H1 (cell line): ENCODE results near the gene GMCL2. TPM values are rescaled to one million over a fixed set of nuclear protein-coding genes. Genes with fewer than 3 reads are reported as not detected.

Experiments used
- CTCF ChIA-PET: fragments of 300-600 bp; sonication (Branson Sonifier 250); formaldehyde crosslinking; loops from one replicate; lab custom pipeline; 2021; ENCODE audit not compliant: partially characterized antibody; lab: Charles Lee
- POLR2A ChIA-PET: fragments of 300-600 bp; sonication (Branson Sonifier 250); formaldehyde crosslinking; loops from one replicate; lab custom pipeline; 2021; ENCODE audit warnings: inconsistent platforms; ENCODE audit not compliant: partially characterized antibody; lab: Charles Lee
- DNase-seq, 2 experiments: peaks; one replicate each; pipeline versions ENCODE4 v3.0.0 to v3.0.0-alpha.2; 2010 to 2022; ENCODE audit warnings: low spot score in 2 of 2, low read depth in 1 of 2, mixed read lengths in 1 of 2
- FAIRE-seq: peaks from 2 replicates; lab custom pipeline; 2011; peaks lifted over from hg19 to GRCh38; lab: Jason Lieb, UNC
- H2AFZ ChIP-seq: 2 replicates; pipeline ENCODE4 v1.8.1; 2012; ENCODE audit warnings: low read length, inconsistent platforms
- H2AK5ac ChIP-seq: 2 replicates; pipeline ENCODE4 v1.6.1; 2013; ENCODE audit warnings: low read depth, low read length
- H2BK120ac ChIP-seq: replicated peaks from 2 replicates; pipeline ENCODE3; 2013; ENCODE audit warnings: low read depth, low read length, inconsistent platforms
- H2BK12ac ChIP-seq: 2 replicates; pipeline ENCODE4 v1.6.1; 2013; ENCODE audit warnings: low read depth, low read length
- H2BK15ac ChIP-seq: 2 replicates; pipeline ENCODE4 v1.6.1; 2013; ENCODE audit warnings: low read length
- H2BK20ac ChIP-seq: 2 replicates; pipeline ENCODE4 v1.6.1; 2013; ENCODE audit warnings: low read length
- H2BK5ac ChIP-seq: 2 replicates; pipeline ENCODE4 v1.6.1; 2013; ENCODE audit warnings: low read depth, low read length
- H3K14ac ChIP-seq: 2 replicates; pipeline ENCODE4 v1.6.1; 2013; ENCODE audit warnings: inconsistent platforms; ENCODE audit not compliant: insufficient read length
- H3K18ac ChIP-seq: 2 replicates; pipeline ENCODE4 v1.6.1; 2013; ENCODE audit warnings: low read length; ENCODE audit errors: extremely low read depth
- H3K23ac ChIP-seq: 2 replicates; pipeline ENCODE4 v1.6.1; 2013; ENCODE audit warnings: inconsistent platforms; ENCODE audit not compliant: insufficient read length
- H3K23me2 ChIP-seq: 2 replicates; pipeline ENCODE4 v1.6.1; 2013; ENCODE audit warnings: low read depth, low read length
- H3K27ac ChIP-seq: 2 replicates; pipeline ENCODE4 v1.6.1; 2011; ENCODE audit warnings: low read depth, low read length, inconsistent platforms
- H3K27me3 ChIP-seq, 4 experiments: replicated peaks in 1 of 4; 1 replicate in 1 of 4; 2 replicates in 3 of 4; pipeline versions ENCODE4 v1.6.1 to v1.8.1; 2011 to 2013; ENCODE audit warnings: low read length in 3 of 4, mild to moderate bottlenecking in 3 of 4, inconsistent platforms in 2 of 4, mixed read lengths in 2 of 4, moderate library complexity in 1 of 4; ENCODE audit not compliant: control insufficient read depth in 3 of 4, insufficient read depth in 3 of 4; ENCODE audit errors: extremely low read depth in 1 of 4
- H3K36me3 ChIP-seq, 4 experiments: 2 replicates each; pipeline versions ENCODE4 v1.6.1 to v1.8.1; 2011 to 2013; ENCODE audit warnings: mild to moderate bottlenecking in 4 of 4, low read length in 3 of 4, moderate library complexity in 2 of 4, control low read depth in 1 of 4, inconsistent platforms in 1 of 4; ENCODE audit not compliant: insufficient read depth in 4 of 4, control insufficient read depth in 2 of 4
- H3K4ac ChIP-seq: replicated peaks from 2 replicates; pipeline ENCODE3; 2013; ENCODE audit warnings: low read length, low read depth, mixed read lengths, inconsistent platforms; ENCODE audit not compliant: insufficient read length
- H3K4me1 ChIP-seq, 4 experiments: replicated peaks in 1 of 4; 1 replicate in 1 of 4; 2 replicates in 3 of 4; pipeline versions ENCODE4 v1.6.1 to v1.8.1; 2011 to 2013; ENCODE audit warnings: low read length in 3 of 4, inconsistent platforms in 2 of 4, mixed read lengths in 1 of 4; ENCODE audit not compliant: insufficient read depth in 4 of 4, control insufficient read depth in 3 of 4
- H3K4me2 ChIP-seq, 2 experiments: 2 replicates each; pipeline versions ENCODE4 v1.6.1 to v1.8.1; 2011 to 2013; ENCODE audit warnings: low read depth in 2 of 2, low read length in 2 of 2, control low read depth in 1 of 2, inconsistent platforms in 1 of 2, mild to moderate bottlenecking in 1 of 2; ENCODE audit not compliant: insufficient read depth in 1 of 2
- H3K4me3 ChIP-seq, 4 experiments: fragments of 200-600, 300-600 bp in 1 of 4; sonication (generic), shearing (Covaris generic), sonication (Bioruptor Twin) in 1 of 4; 2 replicates each; pipeline versions ENCODE4 v1.5.1 to v1.8.1; 2011 to 2016; ENCODE audit warnings: low read length in 4 of 4, low read depth in 3 of 4, control low read depth in 2 of 4, inconsistent platforms in 2 of 4, mild to moderate bottlenecking in 2 of 4, mixed read lengths in 1 of 4, moderate library complexity in 1 of 4; ENCODE audit not compliant: insufficient read depth in 2 of 4; ENCODE audit errors: extremely low read depth in 1 of 4
- H3K56ac ChIP-seq: replicated peaks from 2 replicates; pipeline ENCODE3; 2013; ENCODE audit warnings: low read depth, mild to moderate bottlenecking, mixed read lengths, low read length, inconsistent platforms; ENCODE audit not compliant: insufficient read length
- H3K79me1 ChIP-seq: 2 replicates; pipeline ENCODE4 v1.6.1; 2013; ENCODE audit warnings: low read depth, low read length, control low read depth
- H3K79me2 ChIP-seq, 2 experiments: 2 replicates each; pipeline versions ENCODE4 v1.6.1 to v1.8.1; 2012 to 2013; ENCODE audit warnings: low read length in 2 of 2, mild to moderate bottlenecking in 2 of 2, inconsistent platforms in 1 of 2; ENCODE audit not compliant: insufficient read depth in 2 of 2, control insufficient read depth in 1 of 2
- H3K9ac ChIP-seq, 4 experiments: replicated peaks in 1 of 4; 1 replicate in 1 of 4; 2 replicates in 3 of 4; pipeline versions ENCODE4 v1.6.1 to v1.8.1; 2011 to 2013; ENCODE audit warnings: low read depth in 3 of 4, low read length in 3 of 4, control low read depth in 2 of 4, mild to moderate bottlenecking in 2 of 4, moderate library complexity in 2 of 4, inconsistent platforms in 1 of 4; ENCODE audit errors: extremely low read depth in 1 of 4
- H3K9me3 ChIP-seq, 2 experiments: 2 replicates each; pipeline versions ENCODE4 v1.6.1 to v1.8.1; 2012 to 2013; ENCODE audit warnings: mild to moderate bottlenecking in 2 of 2, moderate library complexity in 2 of 2, control low read depth in 1 of 2, inconsistent platforms in 1 of 2, low read depth in 1 of 2, low read length in 1 of 2, mixed read lengths in 1 of 2; ENCODE audit not compliant: insufficient read depth in 2 of 2
- H4K20me1 ChIP-seq, 2 experiments: replicated peaks in 1 of 2; 2 replicates each; pipeline versions ENCODE3 to v1.8.1; 2011 to 2013; ENCODE audit warnings: inconsistent platforms in 2 of 2, low read length in 2 of 2, mild to moderate bottlenecking in 1 of 2; ENCODE audit not compliant: insufficient read depth in 2 of 2, control insufficient read depth in 1 of 2
- H4K5ac ChIP-seq: 2 replicates; pipeline ENCODE4 v1.6.1; 2013; ENCODE audit warnings: low read length, low read depth, mixed read lengths, inconsistent platforms; ENCODE audit not compliant: insufficient read length
- H4K8ac ChIP-seq: 2 replicates; pipeline ENCODE4 v1.8.0; 2013; ENCODE audit warnings: mild to moderate bottlenecking, moderate library complexity, low read length, inconsistent platforms; ENCODE audit not compliant: insufficient read depth; ENCODE audit errors: extremely low read depth
- H4K91ac ChIP-seq: replicated peaks from 2 replicates; pipeline ENCODE3; 2013; ENCODE audit warnings: low read length, mixed read lengths, inconsistent platforms; ENCODE audit not compliant: insufficient read length
- ASH2L ChIP-seq: fragments of 200-600, 300-600 bp; sonication (generic); IDR thresholded peaks from one replicate; pipeline ENCODE4 v1.7.1; 2017; ENCODE audit warnings: low read length
- CEBPB ChIP-seq: IDR thresholded peaks from 2 replicates; pipeline ENCODE4 v1.6.1; 2012; ENCODE audit warnings: low read depth, low read length
- CTCF ChIP-seq, 3 experiments: IDR thresholded peaks; 1 replicate in 2 of 3; 2 replicates in 1 of 3; pipeline versions ENCODE4 v1.5.1 to v1.6.1; 2011; ENCODE audit warnings: low read length in 3 of 3, mild to moderate bottlenecking in 3 of 3, inconsistent platforms in 2 of 3, low read depth in 1 of 3, moderate library complexity in 1 of 3; ENCODE audit not compliant: insufficient read depth in 1 of 3; ENCODE audit errors: control extremely low read depth in 1 of 3
- GABPA ChIP-seq: IDR thresholded peaks from 2 replicates; pipeline ENCODE4 v1.6.1; 2011; ENCODE audit warnings: mild to moderate bottlenecking, low read length, moderate library complexity, borderline replicate concordance; ENCODE audit not compliant: insufficient read depth
- POLR2A ChIP-seq, 2 experiments: IDR thresholded peaks; 1 replicate in 1 of 2; 2 replicates in 1 of 2; pipeline ENCODE4 v1.6.1; 2011; ENCODE audit warnings: low read depth in 2 of 2, low read length in 2 of 2, mild to moderate bottlenecking in 2 of 2; ENCODE audit errors: control extremely low read depth in 1 of 2
- WGBS, 2 experiments: shearing (Covaris generic) in 1 of 2; methylation state at CpG; one replicate each; pipeline versions ENCODE4 v1.1.6 to v1.1.7; 2013 to 2015; ENCODE audit warnings: low lambda C conversion rate in 2 of 2, mixed read lengths in 2 of 2, inconsistent platforms in 1 of 2, low coverage in 1 of 2, missing lambda C conversion rate in 1 of 2; ENCODE audit not compliant: insufficient replicate concordance in 2 of 2, insufficient coverage in 1 of 2, insufficient read length in 1 of 2; ENCODE audit errors: extremely low coverage in 1 of 2, missing lambda C conversion rate in 1 of 2; 5-methylcytosine and 5-hydroxymethylcytosine counted together
- polyA plus RNA-seq, 7 experiments: library from polyadenylated mRNA; depleted of rRNA in 3 of 7; stranded (reverse) in 5 of 7; unstranded in 2 of 7; fragments of >200 nt in 5 of 7; fragments of 200-250 nt in 2 of 7; gene quantifications; 1 replicate in 5 of 7; 2 replicates in 1 of 7; 4 replicates in 1 of 7; pipeline versions ENCODE4 v1.2.1 to v1.2.3, GENCODE V29; 2011 to 2013; ENCODE audit warnings: missing spikeins in 2 of 7, mixed read lengths in 2 of 7
- total RNA-seq: library from RNA; stranded (reverse); fragmentation: NEBNext Ultra II Directional; extraction: Animal tissue kit (Norgen Biotek cat#: 25700); gene quantifications from 2 replicates; pipeline ENCODE4 v1.2.1, GENCODE V29; 2021

GMCL2 gene
- total and polyA plus RNA-seq, 2 of the 8 experiments (the other 6 are each of a cell fraction or from before 2014, with no cell fraction given): 0.13 TPM; not detected in 1

- Histone ChIP-seq H2AK5ac (no peak overlapping the region), H4K8ac (no peak overlapping the region)
These were observed 21.6 kb downstream of the GMCL2 start for GRCh38 chr5:178165581-178165980.

More at GRCh38 chr5:178165581-178165980, 21.6 kb downstream of the GMCL2 start:
- no peak overlapping the region for H3K4me2 ChIP-seq
- H3K9ac ChIP-seq: no peak overlapping the region
- H3K27me3 ChIP-seq: peaks cover 0 to 4% (median 2%) of the 10 kb centered on the region in 4 experiments; a peak in 1 of 7 replicates
- H3K79me1 ChIP-seq: no peaks in the 10 kb centered on the region
- no peak overlapping the region for H2AFZ ChIP-seq
- no peak for DNase-seq
- H3K4me1 ChIP-seq: peaks cover 2 to 12% (median 6%) of the 10 kb centered on the region in 4 experiments; a peak in 4 of 7 replicates
- no peak overlapping the region for H2BK120ac ChIP-seq
- ChIA-PET POLR2A (interaction anchor here (0.6 to 38.5 kb wide), 6 partner anchors 11 to 39 kb away, joined by 3 to 985 read pairs (median 5); partner anchors contain the start of genes HNRNPAB and NHP2), CTCF (interaction anchor here (0.6 to 4.9 kb wide), 7 partner anchors 11 to 99 kb away, joined by 3 to 23 read pairs (median 3); partner anchors contain the start of gene NHP2)
- TF ChIP-seq CEBPB (no peak), CTCF (IDR thresholded peaks at IDR 0.05; ENCODE audit: control extremely low read depth in 1 of 3, insufficient read depth in 1 of 3, low read depth in 1 of 3, low read length in 3 of 3) (no peak), ASH2L (no peak), POLR2A (IDR thresholded peaks at IDR 0.05; ENCODE audit: control extremely low read depth in 1 of 2, low read depth in 2 of 2, low read length in 2 of 2) (no peak), GABPA (no peak)
- FAIRE-seq: no peak
- H2BK12ac ChIP-seq: no peak overlapping the region
- no peak overlapping the region for H3K4me3 ChIP-seq
- no peak overlapping the region for H3K56ac ChIP-seq
- no peak overlapping the region for H3K14ac ChIP-seq
- no peak overlapping the region for H4K91ac ChIP-seq
- 98% methylated on average over 29 of the region's 38 CpGs; no CpG with 5 or more reads in 1 of the 2 experiments for WGBS, 2 experiments
- no peak overlapping the region for H3K23ac ChIP-seq
- no peak overlapping the region for H4K5ac ChIP-seq
- H4K20me1 ChIP-seq: no peaks in the 10 kb centered on the region
- H3K79me2 ChIP-seq: no peaks in the 10 kb centered on the region
- H3K23me2 ChIP-seq: no peaks in the 10 kb centered on the region; the same call in 1 of the 2 replicates
- no peak overlapping the region for H2BK5ac ChIP-seq
- H3K27ac ChIP-seq: no peak overlapping the region
- no peaks in the 10 kb centered on the region for H3K9me3 ChIP-seq
- no peak overlapping the region for H3K18ac ChIP-seq
- no peak overlapping the region for H3K4ac ChIP-seq
- no peaks in the 10 kb centered on the region for H3K36me3 ChIP-seq
- H2BK15ac ChIP-seq: no peak overlapping the region
- H2BK20ac ChIP-seq: no peak overlapping the region
